Hepatocyte (in vitro differentiated cells): ENCODE results near the gene TBX10. TPM values are rescaled to one million over a fixed set of nuclear protein-coding genes. Genes with fewer than 3 reads are reported as not detected.

Experiments used
- DNase-seq: peaks from one replicate; pipeline ENCODE4 v3.0.0-alpha.2; 2016; ENCODE audit warnings: low spot score
- H2AFZ ChIP-seq: fragments of 200-600 bp; sonication (generic); 2 replicates; pipeline ENCODE4 v1.6.0; 2016; ENCODE audit warnings: antibody characterized with exemption, mild to moderate bottlenecking
- H3K27ac ChIP-seq: fragments of 200-600 bp; sonication (generic); 2 replicates; pipeline ENCODE4 v1.5.1; 2016; ENCODE audit warnings: mild to moderate bottlenecking
- H3K27me3 ChIP-seq: fragments of 200-600 bp; sonication (generic); 2 replicates; pipeline ENCODE4 v1.6.1; 2016
- H3K36me3 ChIP-seq: fragments of 200-600 bp; sonication (generic); replicated peaks from 2 replicates; pipeline ENCODE4 v1.5.1; 2016; ENCODE audit warnings: low read depth; ENCODE audit not compliant: insufficient read depth
- H3K4me1 ChIP-seq: fragments of 200-600 bp; sonication (generic); 2 replicates; pipeline ENCODE4 v1.5.1; 2016; ENCODE audit warnings: mild to moderate bottlenecking, moderate library complexity; ENCODE audit not compliant: insufficient read depth
- H3K4me2 ChIP-seq: fragments of 200-600 bp; sonication (generic); 2 replicates; pipeline ENCODE4 v1.6.0; 2016
- H3K4me3 ChIP-seq: fragments of 200-600 bp; sonication (generic); 2 replicates; pipeline ENCODE4 v1.5.1; 2016; ENCODE audit warnings: mild to moderate bottlenecking
- H3K79me2 ChIP-seq: fragments of 200-600 bp; sonication (generic); 2 replicates; pipeline ENCODE4 v1.6.0; 2017; ENCODE audit warnings: mild to moderate bottlenecking
- H3K9me2 ChIP-seq: fragments of 200-600 bp; sonication (generic); replicated peaks from 2 replicates; pipeline ENCODE4 v1.6.0; 2017; ENCODE audit warnings: mild to moderate bottlenecking; ENCODE audit not compliant: insufficient read depth
- H3K9me3 ChIP-seq: fragments of 200-600 bp; sonication (generic); 2 replicates; pipeline ENCODE4 v1.5.1; 2016; ENCODE audit warnings: low read depth, mild to moderate bottlenecking
- H4K20me1 ChIP-seq: fragments of 200-600 bp; sonication (generic); 2 replicates; pipeline ENCODE4 v1.6.0; 2016; ENCODE audit warnings: mild to moderate bottlenecking; ENCODE audit not compliant: insufficient read depth, poor library complexity, severe bottlenecking
- EZH2 ChIP-seq: fragments of 200-600 bp; sonication (generic); IDR thresholded peaks from 2 replicates; pipeline ENCODE4 v1.6.1; 2016; ENCODE audit warnings: antibody characterized with exemption, mild to moderate bottlenecking, borderline replicate concordance
- EZH2phosphoT487 ChIP-seq: fragments of 200-600 bp; sonication (generic); IDR thresholded peaks from one replicate; pipeline ENCODE4 v1.6.1; 2018; ENCODE audit warnings: antibody characterized with exemption, mild to moderate bottlenecking, low read depth, moderate library complexity; ENCODE audit not compliant: unreplicated experiment, severe bottlenecking
- WGBS: methylation state at CpG from one replicate; pipeline ENCODE4 v1.1.6; 2016; ENCODE audit warnings: low lambda C conversion rate; ENCODE audit errors: missing lambda C conversion rate; 5-methylcytosine and 5-hydroxymethylcytosine counted together
- polyA plus RNA-seq: library from polyadenylated mRNA; unstranded; fragments of >200 nt; fragmentation: Nextera tagmentation; extraction: Ambion mirVana; gene quantifications from 2 replicates; pipeline ENCODE4 v1.2.1, GENCODE V29; 2016
- total RNA-seq: library from RNA; depleted of rRNA; stranded (reverse); fragments of >200 nt; gene quantifications from 2 replicates; pipeline ENCODE4 v1.2.3, GENCODE V29; 2014
- TF ChIP-seq, protein P1 (sequence below): fragments of 200-600 bp; sonication (generic); IDR thresholded peaks from 2 replicates; pipeline ENCODE4 v1.5.1; 2016; ENCODE audit warnings: antibody characterized with exemption, mild to moderate bottlenecking; ENCODE audit not compliant: poor library complexity

The TBX10 gene
- total and polyA plus RNA-seq, 2 experiments from 2014 or later: 0.34 to 0.70 TPM

GRCh38 chr11:67645521-67646461, 6.2 kb upstream of the TBX10 start:
- no peak for DNase-seq
- Histone ChIP-seq H3K79me2 (no peaks in the 10 kb centered on the region), H4K20me1 (no peaks in the 10 kb centered on the region), H3K4me2 (no peak overlapping the region), H3K4me3 (no peak overlapping the region), H3K36me3 (no peaks in the 10 kb centered on the region), H3K27me3 (no peaks in the 10 kb centered on the region), H3K27ac (no peak overlapping the region), H3K9me3 (no peaks in the 10 kb centered on the region), H3K4me1 (no peaks in the 10 kb centered on the region), H2AFZ (no peak overlapping the region), H3K9me2 (no peaks in the 10 kb centered on the region)
- TF ChIP-seq EZH2 (no peak), EZH2phosphoT487 (no peak)
- TF ChIP-seq, protein P1, sequence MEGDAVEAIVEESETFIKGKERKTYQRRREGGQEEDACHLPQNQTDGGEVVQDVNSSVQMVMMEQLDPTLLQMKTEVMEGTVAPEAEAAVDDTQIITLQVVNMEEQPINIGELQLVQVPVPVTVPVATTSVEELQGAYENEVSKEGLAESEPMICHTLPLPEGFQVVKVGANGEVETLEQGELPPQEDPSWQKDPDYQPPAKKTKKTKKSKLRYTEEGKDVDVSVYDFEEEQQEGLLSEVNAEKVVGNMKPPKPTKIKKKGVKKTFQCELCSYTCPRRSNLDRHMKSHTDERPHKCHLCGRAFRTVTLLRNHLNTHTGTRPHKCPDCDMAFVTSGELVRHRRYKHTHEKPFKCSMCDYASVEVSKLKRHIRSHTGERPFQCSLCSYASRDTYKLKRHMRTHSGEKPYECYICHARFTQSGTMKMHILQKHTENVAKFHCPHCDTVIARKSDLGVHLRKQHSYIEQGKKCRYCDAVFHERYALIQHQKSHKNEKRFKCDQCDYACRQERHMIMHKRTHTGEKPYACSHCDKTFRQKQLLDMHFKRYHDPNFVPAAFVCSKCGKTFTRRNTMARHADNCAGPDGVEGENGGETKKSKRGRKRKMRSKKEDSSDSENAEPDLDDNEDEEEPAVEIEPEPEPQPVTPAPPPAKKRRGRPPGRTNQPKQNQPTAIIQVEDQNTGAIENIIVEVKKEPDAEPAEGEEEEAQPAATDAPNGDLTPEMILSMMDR: no peak
- 92% methylated on average over 22 of the region's 24 CpGs for WGBS

DNA sequence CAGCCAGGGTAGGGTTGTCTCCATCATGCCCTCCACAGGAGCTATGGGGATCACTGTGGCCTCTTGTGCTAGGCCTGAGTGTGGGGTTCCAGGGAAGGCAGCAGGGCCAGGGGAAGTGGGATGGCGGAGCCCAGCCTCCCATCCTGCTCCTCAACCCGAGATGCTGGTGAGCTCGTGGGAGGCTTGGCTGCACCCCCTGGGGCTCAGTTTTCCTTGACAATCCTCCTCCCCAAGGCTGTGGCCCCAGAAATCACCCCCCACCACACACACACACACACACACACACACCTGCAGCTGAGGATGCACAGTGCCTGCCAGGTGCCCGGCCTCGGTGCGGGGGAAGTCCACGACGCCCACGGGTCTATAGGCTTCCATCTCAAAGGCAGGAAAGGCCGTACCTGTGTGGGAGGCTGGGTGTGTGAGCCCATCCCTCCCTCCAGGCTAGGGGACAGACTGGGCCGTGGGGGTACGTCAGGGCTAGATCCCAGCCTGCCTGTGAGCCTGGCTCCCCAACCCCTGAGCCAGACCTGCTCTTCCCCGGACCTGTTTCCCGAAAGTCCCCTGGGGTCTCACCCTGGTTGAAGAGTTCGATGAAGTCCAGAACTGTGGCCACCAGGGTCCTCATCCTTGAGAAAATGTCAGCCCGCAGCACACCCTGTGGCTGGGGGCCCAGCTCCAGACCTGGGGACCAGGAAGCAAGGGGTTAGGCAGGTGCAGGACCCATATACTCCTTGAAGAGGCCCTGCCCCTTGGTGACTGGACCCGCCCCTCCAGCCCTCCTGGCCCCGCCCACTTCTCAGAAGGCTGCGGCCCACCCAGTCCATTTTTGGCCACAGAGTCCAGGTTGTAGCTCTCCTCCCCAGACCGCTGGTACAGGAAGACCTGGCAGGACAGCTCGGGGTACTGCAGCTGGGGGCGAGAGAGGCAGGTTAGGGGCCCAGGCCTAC, 5.2 kb upstream of the TBX10 start:
- TF ChIP-seq, protein P1: no peak
- TF ChIP-seq EZH2 (no peak), EZH2phosphoT487 (no peak)

DNA sequence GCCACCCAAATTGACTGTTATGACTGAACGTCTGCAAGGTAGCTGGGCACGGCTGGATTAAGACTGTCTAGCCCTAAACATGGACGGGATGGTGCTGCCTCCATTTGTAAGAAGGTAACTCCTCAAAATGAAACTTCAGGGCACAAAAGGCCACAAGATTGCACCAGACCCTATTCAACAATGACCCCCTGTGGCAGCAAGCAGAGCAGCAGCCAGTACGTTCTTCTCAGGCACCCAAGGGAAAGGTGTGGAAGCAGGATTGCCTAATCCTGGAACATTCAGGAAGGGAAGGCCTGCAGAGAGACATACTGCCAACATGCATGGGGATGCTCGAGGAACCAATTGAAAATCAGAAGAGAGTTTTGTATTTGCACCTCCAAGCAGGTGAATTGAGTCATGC, 4.5 kb upstream of the TBX10 start:
- H3K9me2 ChIP-seq: no peaks in the 10 kb centered on the region
- H4K20me1 ChIP-seq: no peaks in the 10 kb centered on the region
- H3K4me2 ChIP-seq: no peak overlapping the region
- no peak overlapping the region for H3K27ac ChIP-seq
- H3K4me1 ChIP-seq: no peaks in the 10 kb centered on the region
- no peak overlapping the region for H2AFZ ChIP-seq
- H3K79me2 ChIP-seq: no peaks in the 10 kb centered on the region
- no peaks in the 10 kb centered on the region for H3K36me3 ChIP-seq
- H3K27me3 ChIP-seq: no peaks in the 10 kb centered on the region
- peak; percentile 22 for DNase-seq
- 89% methylated on average over 5 of the region's 5 CpGs for WGBS
- TF ChIP-seq EZH2: no peak
- TF ChIP-seq, protein P1: no peak
- TF ChIP-seq EZH2phosphoT487: no peak
- H3K4me3 ChIP-seq: no peak overlapping the region
- H3K9me3 ChIP-seq: no peaks in the 10 kb centered on the region

More for the DNA sequence above, 5.2 kb upstream of the TBX10 start:
- no peak overlapping the region for H3K4me3 ChIP-seq
- H3K36me3 ChIP-seq: no peaks in the 10 kb centered on the region
- no peak overlapping the region for H3K27ac ChIP-seq
- H3K4me1 ChIP-seq: no peaks in the 10 kb centered on the region
- H3K9me2 ChIP-seq: no peaks in the 10 kb centered on the region
- H3K79me2 ChIP-seq: no peaks in the 10 kb centered on the region
- H3K4me2 ChIP-seq: no peak overlapping the region
- no peak overlapping the region for H2AFZ ChIP-seq
- no peaks in the 10 kb centered on the region for H3K9me3 ChIP-seq
- H4K20me1 ChIP-seq: no peaks in the 10 kb centered on the region
- no peaks in the 10 kb centered on the region for H3K27me3 ChIP-seq
- WGBS: 95% methylated on average over 21 of the region's 22 CpGs
- peak; percentile 6 for DNase-seq
